ENCODE measurements around the gene SLC25A39.
"Not testable (repeated sequence)": the region's sequence is repeated elsewhere in the genome, so short reads cannot be mapped to it uniquely, and the experiment has no call there.

Gene SLC25A39

GRCh38 chr17:44335564-44335963 lies 10.9 kb upstream of the SLC25A39 start:
- DNase-seq (ENCODE audit: low spot score): no peak

- no peak for DNase-seq (ENCODE audit: low spot score)
Observed at GRCh38 chr17:44334727-44335126, 10.1 kb upstream of the SLC25A39 start.

- no peak for DNase-seq (ENCODE audit: low spot score)
Observed at GRCh38 chr17:44334315-44334714, 9.7 kb upstream of the SLC25A39 start.

GRCh38 chr17:44333371-44333770 lies 8.7 kb upstream of the SLC25A39 start:
- DNase-seq (ENCODE audit: low spot score): no peak

- peak; percentile 79 for DNase-seq (ENCODE audit: low spot score)
Observed at GRCh38 chr17:44331249-44331760, 6.7 kb upstream of the SLC25A39 start.

- DNase-seq (ENCODE audit: low spot score): not testable (repeated sequence)
Observed at GRCh38 chr17:44330263-44330662, 5.6 kb upstream of the SLC25A39 start.

- not testable (repeated sequence) for DNase-seq (ENCODE audit: low spot score)
Observed at GRCh38 chr17:44329516-44329915, 4.9 kb upstream of the SLC25A39 start.

- DNase-seq (ENCODE audit: low spot score): no peak
Observed at GRCh38 chr17:44327715-44328449, 3.3 kb upstream of the SLC25A39 start.

- DNase-seq (ENCODE audit: low spot score): peak; percentile 97
Observed at GRCh38 chr17:44326861-44327444, 2.3 kb upstream of the SLC25A39 start.

- DNase-seq (ENCODE audit: low spot score): peak; percentile 32
Observed at GRCh38 chr17:44324092-44324570, 492 bp downstream of the SLC25A39 start.

GRCh38 chr17:44323359-44324091 lies 1.1 kb downstream of the SLC25A39 start:
- no peak for DNase-seq (ENCODE audit: low spot score)

GRCh38 chr17:44322236-44322895 lies 2.3 kb downstream of the SLC25A39 start:
- DNase-seq (ENCODE audit: low spot score): no peak

- no peak for DNase-seq (ENCODE audit: low spot score)
Observed at GRCh38 chr17:44321246-44322120, 3.1 kb downstream of the SLC25A39 start.

GRCh38 chr17:44320066-44320465 lies 4.6 kb downstream of the SLC25A39 start:
- no peak for DNase-seq (ENCODE audit: low spot score)

GRCh38 chr17:44318077-44318892 lies 6.3 kb downstream of the SLC25A39 start:
- DNase-seq (ENCODE audit: low spot score): no peak

GRCh38 chr17:44317545-44317944 lies 7.1 kb downstream of the SLC25A39 start:
- DNase-seq (ENCODE audit: low spot score): no peak

- no peak for DNase-seq (ENCODE audit: low spot score)
Observed at GRCh38 chr17:44315760-44316731, 8.6 kb downstream of the SLC25A39 start.

- no peak for DNase-seq (ENCODE audit: low spot score)
Observed at GRCh38 chr17:44314869-44315661, 9.6 kb downstream of the SLC25A39 start.

All from SW480 (cell line).